ENCODE data around the gene SORBS2.

DNA sequence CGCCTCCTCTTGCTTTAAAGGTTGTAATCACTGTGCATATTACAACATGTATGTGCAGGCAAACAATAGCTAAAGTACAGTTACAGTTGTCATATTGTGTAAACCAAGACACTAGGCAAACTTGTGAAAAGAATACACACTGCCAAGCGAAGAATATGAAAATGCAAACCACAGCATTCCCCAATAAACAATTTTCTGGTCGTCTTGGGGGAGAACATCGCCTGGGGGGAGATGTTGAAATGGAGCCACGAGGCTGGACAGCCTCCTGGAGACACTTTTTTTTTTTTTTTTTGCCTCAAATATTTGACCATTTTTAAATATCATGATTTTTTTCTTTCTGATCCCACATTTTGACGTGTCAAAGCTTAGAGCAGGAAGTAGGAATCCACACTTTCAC, 225.0 kb downstream of the SORBS2 start:
- TF ChIP-seq, protein P1, sequence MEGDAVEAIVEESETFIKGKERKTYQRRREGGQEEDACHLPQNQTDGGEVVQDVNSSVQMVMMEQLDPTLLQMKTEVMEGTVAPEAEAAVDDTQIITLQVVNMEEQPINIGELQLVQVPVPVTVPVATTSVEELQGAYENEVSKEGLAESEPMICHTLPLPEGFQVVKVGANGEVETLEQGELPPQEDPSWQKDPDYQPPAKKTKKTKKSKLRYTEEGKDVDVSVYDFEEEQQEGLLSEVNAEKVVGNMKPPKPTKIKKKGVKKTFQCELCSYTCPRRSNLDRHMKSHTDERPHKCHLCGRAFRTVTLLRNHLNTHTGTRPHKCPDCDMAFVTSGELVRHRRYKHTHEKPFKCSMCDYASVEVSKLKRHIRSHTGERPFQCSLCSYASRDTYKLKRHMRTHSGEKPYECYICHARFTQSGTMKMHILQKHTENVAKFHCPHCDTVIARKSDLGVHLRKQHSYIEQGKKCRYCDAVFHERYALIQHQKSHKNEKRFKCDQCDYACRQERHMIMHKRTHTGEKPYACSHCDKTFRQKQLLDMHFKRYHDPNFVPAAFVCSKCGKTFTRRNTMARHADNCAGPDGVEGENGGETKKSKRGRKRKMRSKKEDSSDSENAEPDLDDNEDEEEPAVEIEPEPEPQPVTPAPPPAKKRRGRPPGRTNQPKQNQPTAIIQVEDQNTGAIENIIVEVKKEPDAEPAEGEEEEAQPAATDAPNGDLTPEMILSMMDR (conservative IDR thresholded peaks at IDR 0.05; ENCODE audit: low read length) = no peak
- no peak for TF ChIP-seq EZH2phosphoT487 (IDR thresholded peaks at IDR 0.05; ENCODE audit: borderline replicate concordance)

All from Loucy (cell line).